GM23338 (cell line): Measurements from ENCODE around the gene CD163. TPM values are rescaled to one million over a fixed set of nuclear protein-coding genes. Genes with fewer than 3 reads are reported as not detected.

Source experiments
- ATAC-seq: fragments of 200-7000 bp; cut with Tn5 transposase; 3 replicates; pipeline ENCODE4 v1.9.1; 2020
- DNase-seq: peaks from one replicate; pipeline ENCODE4 v3.0.0-alpha.2; 2015; ENCODE audit warnings: low spot score
- H2AFZ ChIP-seq: fragments of 200-600 bp; sonication (generic); 2 replicates; pipeline ENCODE4 v1.8.0; 2016; ENCODE audit warnings: antibody characterized with exemption, mild to moderate bottlenecking, moderate library complexity
- H3F3A ChIP-seq: fragments of 200-600 bp; sonication (generic); replicated peaks from 2 replicates; pipeline ENCODE4 v1.8.0; 2017; ENCODE audit warnings: antibody characterized with exemption, mixed run types, low read depth
- H3K27ac ChIP-seq: fragments of 200-600 bp; sonication (generic); 2 replicates; pipeline ENCODE4 v1.6.1; 2016; ENCODE audit warnings: low read depth
- H3K27me3 ChIP-seq: fragments of 200-600 bp; sonication (generic); 2 replicates; pipeline ENCODE4 v1.8.0; 2016; ENCODE audit warnings: mild to moderate bottlenecking, mixed run types, moderate library complexity; ENCODE audit not compliant: insufficient read depth
- H3K36me3 ChIP-seq: fragments of 200-600 bp; sonication (generic); 2 replicates; pipeline ENCODE4 v1.8.0; 2016; ENCODE audit warnings: mild to moderate bottlenecking; ENCODE audit not compliant: insufficient read depth
- H3K4me1 ChIP-seq: fragments of 200-600 bp; sonication (generic); 2 replicates; pipeline ENCODE4 v1.8.0; 2016; ENCODE audit warnings: mild to moderate bottlenecking, moderate library complexity; ENCODE audit not compliant: insufficient read depth
- H3K4me2 ChIP-seq: fragments of 200-600 bp; sonication (generic); 2 replicates; pipeline ENCODE4 v1.7.1; 2017; ENCODE audit warnings: mixed run types
- H3K4me3 ChIP-seq: fragments of 200-600 bp; sonication (generic); 2 replicates; pipeline ENCODE4 v1.6.1; 2016; ENCODE audit warnings: mixed run types
- H3K79me2 ChIP-seq: fragments of 200-600 bp; sonication (generic); replicated peaks from 2 replicates; pipeline ENCODE4 v1.8.0; 2017; ENCODE audit warnings: mild to moderate bottlenecking; ENCODE audit not compliant: insufficient read depth
- H3K9me2 ChIP-seq: fragments of 200-600 bp; sonication (generic); 2 replicates; pipeline ENCODE4 v1.8.0; 2017; ENCODE audit not compliant: insufficient read depth
- H4K20me1 ChIP-seq: fragments of 200-600 bp; sonication (generic); replicated peaks from 2 replicates; pipeline ENCODE4 v1.8.0; 2017; ENCODE audit warnings: mild to moderate bottlenecking; ENCODE audit not compliant: insufficient read depth
- H3K27ac Mint-ChIP-seq: 2 replicates; pipeline ENCODE4 v1.8.0; 2020; ENCODE audit warnings: inconsistent platforms, mild to moderate bottlenecking, moderate library complexity, mixed read lengths
- H3K27me3 Mint-ChIP-seq: 3 replicates; pipeline ENCODE4 v1.8.0; 2022; ENCODE audit warnings: low read depth, mild to moderate bottlenecking, moderate library complexity, mixed read lengths, inconsistent platforms; ENCODE audit not compliant: insufficient read depth, poor library complexity
- H3K36me3 Mint-ChIP-seq: 3 replicates; pipeline ENCODE4 v1.8.0; 2021; ENCODE audit warnings: low read depth, mild to moderate bottlenecking, inconsistent platforms, moderate library complexity, mixed read lengths
- H3K4me1 Mint-ChIP-seq: 3 replicates; pipeline ENCODE4 v1.8.0; 2020; ENCODE audit warnings: mild to moderate bottlenecking, inconsistent platforms, mixed read lengths
- H3K4me3 Mint-ChIP-seq: 3 replicates; pipeline ENCODE4 v1.8.0; 2021; ENCODE audit warnings: moderate library complexity, mild to moderate bottlenecking, inconsistent platforms, mixed read lengths
- H3K9me3 Mint-ChIP-seq: 3 replicates; pipeline ENCODE4 v1.8.0; 2020; ENCODE audit warnings: moderate library complexity, mild to moderate bottlenecking, inconsistent platforms, mixed read lengths
- CREB1 ChIP-seq: fragments of 250-450 bp; sonication (Bioruptor Pico); IDR thresholded peaks from 2 replicates; pipeline ENCODE4 v1.5.0; 2020; ENCODE audit warnings: low read depth, mild to moderate bottlenecking, moderate library complexity
- EZH2 ChIP-seq: fragments of 200-600 bp; sonication (generic); IDR thresholded peaks from one replicate; pipeline ENCODE4 v1.8.0; 2017; ENCODE audit warnings: antibody characterized with exemption, mild to moderate bottlenecking, low read depth; ENCODE audit not compliant: unreplicated experiment
- EZH2phosphoT487 ChIP-seq: fragments of 200-600 bp; sonication (generic); IDR thresholded peaks from one replicate; pipeline ENCODE4 v1.8.1; 2018; ENCODE audit warnings: antibody characterized with exemption; ENCODE audit not compliant: unreplicated experiment
- JUNB ChIP-seq: IDR thresholded peaks from one replicate; pipeline ENCODE4 v1.6.1; 2016; ENCODE audit warnings: antibody characterized with exemption; ENCODE audit not compliant: unreplicated experiment
- NANOG ChIP-seq: IDR thresholded peaks from 2 replicates; pipeline ENCODE4 v1.6.1; 2016; ENCODE audit warnings: antibody characterized with exemption, borderline replicate concordance
- POLR2AphosphoS5 ChIP-seq: IDR thresholded peaks from 2 replicates; pipeline ENCODE4 v1.6.1; 2016; ENCODE audit warnings: antibody characterized with exemption, low read depth
- STAT1 ChIP-seq: IDR thresholded peaks from one replicate; pipeline ENCODE4 v1.6.1; 2016; ENCODE audit warnings: antibody characterized with exemption; ENCODE audit not compliant: unreplicated experiment
- ZNF114 ChIP-seq: fragments of 250-450 bp; sonication (Bioruptor Pico); IDR thresholded peaks from 2 replicates; pipeline ENCODE4 v1.5.0; 2020; ENCODE audit warnings: mild to moderate bottlenecking, moderate library complexity
- ZNF331 ChIP-seq: fragments of 250-450 bp; sonication (Bioruptor Pico); IDR thresholded peaks from 2 replicates; pipeline ENCODE4 v1.5.0; 2020; ENCODE audit warnings: low read depth, mild to moderate bottlenecking, moderate library complexity
- ZNF462 ChIP-seq: fragments of 250-450 bp; sonication (Bioruptor Pico); IDR thresholded peaks from 2 replicates; pipeline ENCODE4 v1.5.0; 2020; ENCODE audit warnings: mild to moderate bottlenecking, moderate library complexity
- polyA plus RNA-seq: library from polyadenylated mRNA; unstranded; fragments of >200 nt; fragmentation: Nextera tagmentation; extraction: Ambion mirVana; gene quantifications from 2 replicates; pipeline ENCODE4 v1.2.1, GENCODE V29; 2016
- total RNA-seq: library from RNA; depleted of rRNA; stranded (reverse); fragments of >200 nt; shearing (Covaris generic); gene quantifications from 2 replicates; pipeline ENCODE4 v1.2.3, GENCODE V29; 2014
- TF ChIP-seq, protein P1 (sequence below): IDR thresholded peaks from one replicate; pipeline ENCODE4 v1.6.1; 2018; ENCODE audit warnings: antibody characterized with exemption; ENCODE audit not compliant: unreplicated experiment
- TF ChIP-seq, protein P2 (sequence below): IDR thresholded peaks from 2 replicates; pipeline ENCODE4 v1.6.1; 2016; ENCODE audit warnings: antibody characterized with exemption
- TF ChIP-seq, protein P3 (sequence below), 2 experiments: fragments of 200-600 bp in 1 of 2; sonication (generic) in 1 of 2; conservative IDR thresholded peaks; 2 replicates each; pipeline versions ENCODE4 v1.5.1 to v1.6.1; 2016 to 2017; ENCODE audit warnings: antibody characterized with exemption in 2 of 2, low read depth in 2 of 2, mild to moderate bottlenecking in 2 of 2, moderate library complexity in 1 of 2

CD163 gene
- total and polyA plus RNA-seq, 2 experiments from 2014 or later, result not detected

GRCh38 chr12:7497661-7498060, 5.9 kb downstream of the CD163 start:
- no peaks in the 10 kb centered on the region; the same call in 2 of the 3 replicates for H3K36me3 Mint-ChIP-seq
- ATAC-seq (no peak), DNase-seq (peak; percentile 36)
- Histone ChIP-seq H3K27me3 (no peaks in the 10 kb centered on the region), H3K27ac (no peak overlapping the region), H3K9me2 (0 out of 2 replicates have a peak, but pooled peaks cover 5% of the 10 kb centered on the region), H3F3A (no peaks in the 10 kb centered on the region), H3K36me3 (no peaks in the 10 kb centered on the region), H3K79me2 (no peaks in the 10 kb centered on the region), H4K20me1 (no peaks in the 10 kb centered on the region), H3K4me3 (no peak overlapping the region), H3K4me2 (peak overlapping the region; percentile 41), H2AFZ (peak overlapping the region; percentile 60), H3K4me1 (peaks cover 16% of the 10 kb centered on the region; the same call in 1 of the 2 replicates)
- no peaks in the 10 kb centered on the region for H3K27me3 Mint-ChIP-seq
- no peak overlapping the region for H3K4me3 Mint-ChIP-seq
- peaks cover 17% of the 10 kb centered on the region for H3K4me1 Mint-ChIP-seq
- no peak overlapping the region for H3K27ac Mint-ChIP-seq
- TF ChIP-seq CREB1 (CRISPR knock-in tag) (no peak), EZH2 (no peak), NANOG (no peak), JUNB (no peak), STAT1 (no peak), ZNF331 (CRISPR knock-in tag) (no peak), ZNF114 (CRISPR knock-in tag) (no peak), EZH2phosphoT487 (no peak), ZNF462 (CRISPR knock-in tag) (no peak), POLR2AphosphoS5 (no peak)
- TF ChIP-seq, protein P1, sequence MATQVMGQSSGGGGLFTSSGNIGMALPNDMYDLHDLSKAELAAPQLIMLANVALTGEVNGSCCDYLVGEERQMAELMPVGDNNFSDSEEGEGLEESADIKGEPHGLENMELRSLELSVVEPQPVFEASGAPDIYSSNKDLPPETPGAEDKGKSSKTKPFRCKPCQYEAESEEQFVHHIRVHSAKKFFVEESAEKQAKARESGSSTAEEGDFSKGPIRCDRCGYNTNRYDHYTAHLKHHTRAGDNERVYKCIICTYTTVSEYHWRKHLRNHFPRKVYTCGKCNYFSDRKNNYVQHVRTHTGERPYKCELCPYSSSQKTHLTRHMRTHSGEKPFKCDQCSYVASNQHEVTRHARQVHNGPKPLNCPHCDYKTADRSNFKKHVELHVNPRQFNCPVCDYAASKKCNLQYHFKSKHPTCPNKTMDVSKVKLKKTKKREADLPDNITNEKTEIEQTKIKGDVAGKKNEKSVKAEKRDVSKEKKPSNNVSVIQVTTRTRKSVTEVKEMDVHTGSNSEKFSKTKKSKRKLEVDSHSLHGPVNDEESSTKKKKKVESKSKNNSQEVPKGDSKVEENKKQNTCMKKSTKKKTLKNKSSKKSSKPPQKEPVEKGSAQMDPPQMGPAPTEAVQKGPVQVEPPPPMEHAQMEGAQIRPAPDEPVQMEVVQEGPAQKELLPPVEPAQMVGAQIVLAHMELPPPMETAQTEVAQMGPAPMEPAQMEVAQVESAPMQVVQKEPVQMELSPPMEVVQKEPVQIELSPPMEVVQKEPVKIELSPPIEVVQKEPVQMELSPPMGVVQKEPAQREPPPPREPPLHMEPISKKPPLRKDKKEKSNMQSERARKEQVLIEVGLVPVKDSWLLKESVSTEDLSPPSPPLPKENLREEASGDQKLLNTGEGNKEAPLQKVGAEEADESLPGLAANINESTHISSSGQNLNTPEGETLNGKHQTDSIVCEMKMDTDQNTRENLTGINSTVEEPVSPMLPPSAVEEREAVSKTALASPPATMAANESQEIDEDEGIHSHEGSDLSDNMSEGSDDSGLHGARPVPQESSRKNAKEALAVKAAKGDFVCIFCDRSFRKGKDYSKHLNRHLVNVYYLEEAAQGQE, result no peak
- TF ChIP-seq, protein P2, sequence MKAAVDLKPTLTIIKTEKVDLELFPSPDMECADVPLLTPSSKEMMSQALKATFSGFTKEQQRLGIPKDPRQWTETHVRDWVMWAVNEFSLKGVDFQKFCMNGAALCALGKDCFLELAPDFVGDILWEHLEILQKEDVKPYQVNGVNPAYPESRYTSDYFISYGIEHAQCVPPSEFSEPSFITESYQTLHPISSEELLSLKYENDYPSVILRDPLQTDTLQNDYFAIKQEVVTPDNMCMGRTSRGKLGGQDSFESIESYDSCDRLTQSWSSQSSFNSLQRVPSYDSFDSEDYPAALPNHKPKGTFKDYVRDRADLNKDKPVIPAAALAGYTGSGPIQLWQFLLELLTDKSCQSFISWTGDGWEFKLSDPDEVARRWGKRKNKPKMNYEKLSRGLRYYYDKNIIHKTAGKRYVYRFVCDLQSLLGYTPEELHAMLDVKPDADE, result no peak
- TF ChIP-seq, protein P3, sequence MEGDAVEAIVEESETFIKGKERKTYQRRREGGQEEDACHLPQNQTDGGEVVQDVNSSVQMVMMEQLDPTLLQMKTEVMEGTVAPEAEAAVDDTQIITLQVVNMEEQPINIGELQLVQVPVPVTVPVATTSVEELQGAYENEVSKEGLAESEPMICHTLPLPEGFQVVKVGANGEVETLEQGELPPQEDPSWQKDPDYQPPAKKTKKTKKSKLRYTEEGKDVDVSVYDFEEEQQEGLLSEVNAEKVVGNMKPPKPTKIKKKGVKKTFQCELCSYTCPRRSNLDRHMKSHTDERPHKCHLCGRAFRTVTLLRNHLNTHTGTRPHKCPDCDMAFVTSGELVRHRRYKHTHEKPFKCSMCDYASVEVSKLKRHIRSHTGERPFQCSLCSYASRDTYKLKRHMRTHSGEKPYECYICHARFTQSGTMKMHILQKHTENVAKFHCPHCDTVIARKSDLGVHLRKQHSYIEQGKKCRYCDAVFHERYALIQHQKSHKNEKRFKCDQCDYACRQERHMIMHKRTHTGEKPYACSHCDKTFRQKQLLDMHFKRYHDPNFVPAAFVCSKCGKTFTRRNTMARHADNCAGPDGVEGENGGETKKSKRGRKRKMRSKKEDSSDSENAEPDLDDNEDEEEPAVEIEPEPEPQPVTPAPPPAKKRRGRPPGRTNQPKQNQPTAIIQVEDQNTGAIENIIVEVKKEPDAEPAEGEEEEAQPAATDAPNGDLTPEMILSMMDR (conservative IDR thresholded peaks at IDR 0.05; ENCODE audit: low read depth in 2 of 2), result no peak
- peaks cover 4% of the 10 kb centered on the region; the same call in 1 of the 3 replicates for H3K9me3 Mint-ChIP-seq
